Measurements from ENCODE around the gene SETD6. TPM values are rescaled to one million over a fixed set of nuclear protein-coding genes. Genes with fewer than 3 reads are reported as not detected.

SETD6 gene
- total and polyA plus RNA-seq, 2 donors from 2014 or later: 13.7 to 25.0 TPM

DNA sequence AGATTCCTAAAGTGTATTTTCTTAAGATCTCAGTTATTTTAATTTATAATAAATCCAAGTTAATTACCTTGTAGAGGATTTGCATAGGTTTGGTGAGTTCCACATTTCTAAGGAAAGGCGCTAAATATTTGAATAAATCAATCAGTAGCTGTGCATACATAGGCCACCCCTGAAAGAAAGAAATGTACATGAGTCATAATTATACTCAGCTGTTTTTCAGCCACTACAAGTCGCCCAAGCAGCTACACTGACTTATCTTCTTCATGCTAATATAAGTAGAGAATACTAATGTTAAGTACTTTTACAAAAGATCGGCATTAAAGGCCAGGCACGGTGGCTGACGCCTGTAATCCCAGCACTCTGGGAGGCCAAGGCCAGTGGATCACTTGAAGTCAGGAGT, 14.9 kb downstream of the SETD6 start:
- Histone ChIP-seq H3K4me3 (ENCODE audit: low read length in 3 of 3) (no peak overlapping the region), H3K27me3 (ENCODE audit: control insufficient read depth, insufficient read depth, low read length) (no peaks in the 10 kb centered on the region), H3K9ac (ENCODE audit: low read length in 3 of 3) (no peak overlapping the region), H3K27ac (ENCODE audit: low read depth in 2 of 2, low read length in 2 of 2) (no peak overlapping the region), H3K9me3 (ENCODE audit: control insufficient read depth in 2 of 3, insufficient read depth in 1 of 3, low read length in 3 of 3) (no peaks in the 10 kb centered on the region), H3K4me1 (ENCODE audit: control insufficient read depth in 2 of 3, insufficient read depth in 2 of 3, low read depth in 1 of 3, low read length in 3 of 3) (no peaks in the 10 kb centered on the region), H3K36me3 (ENCODE audit: control insufficient read depth in 2 of 3, insufficient read depth in 3 of 3, low read length in 3 of 3) (peaks cover 17 to 59% (median 56%) of the 10 kb centered on the region in 3 donors)
- intact Hi-C loops (cut with DNase I): no loop called here
- FAIRE-seq (no peak), DNase-seq (no peak)
- TF ChIP-seq, protein P1, sequence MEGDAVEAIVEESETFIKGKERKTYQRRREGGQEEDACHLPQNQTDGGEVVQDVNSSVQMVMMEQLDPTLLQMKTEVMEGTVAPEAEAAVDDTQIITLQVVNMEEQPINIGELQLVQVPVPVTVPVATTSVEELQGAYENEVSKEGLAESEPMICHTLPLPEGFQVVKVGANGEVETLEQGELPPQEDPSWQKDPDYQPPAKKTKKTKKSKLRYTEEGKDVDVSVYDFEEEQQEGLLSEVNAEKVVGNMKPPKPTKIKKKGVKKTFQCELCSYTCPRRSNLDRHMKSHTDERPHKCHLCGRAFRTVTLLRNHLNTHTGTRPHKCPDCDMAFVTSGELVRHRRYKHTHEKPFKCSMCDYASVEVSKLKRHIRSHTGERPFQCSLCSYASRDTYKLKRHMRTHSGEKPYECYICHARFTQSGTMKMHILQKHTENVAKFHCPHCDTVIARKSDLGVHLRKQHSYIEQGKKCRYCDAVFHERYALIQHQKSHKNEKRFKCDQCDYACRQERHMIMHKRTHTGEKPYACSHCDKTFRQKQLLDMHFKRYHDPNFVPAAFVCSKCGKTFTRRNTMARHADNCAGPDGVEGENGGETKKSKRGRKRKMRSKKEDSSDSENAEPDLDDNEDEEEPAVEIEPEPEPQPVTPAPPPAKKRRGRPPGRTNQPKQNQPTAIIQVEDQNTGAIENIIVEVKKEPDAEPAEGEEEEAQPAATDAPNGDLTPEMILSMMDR (IDR thresholded peaks at IDR 0.05; ENCODE audit: borderline replicate concordance, extremely low read depth, insufficient read depth): no peak

DNA sequence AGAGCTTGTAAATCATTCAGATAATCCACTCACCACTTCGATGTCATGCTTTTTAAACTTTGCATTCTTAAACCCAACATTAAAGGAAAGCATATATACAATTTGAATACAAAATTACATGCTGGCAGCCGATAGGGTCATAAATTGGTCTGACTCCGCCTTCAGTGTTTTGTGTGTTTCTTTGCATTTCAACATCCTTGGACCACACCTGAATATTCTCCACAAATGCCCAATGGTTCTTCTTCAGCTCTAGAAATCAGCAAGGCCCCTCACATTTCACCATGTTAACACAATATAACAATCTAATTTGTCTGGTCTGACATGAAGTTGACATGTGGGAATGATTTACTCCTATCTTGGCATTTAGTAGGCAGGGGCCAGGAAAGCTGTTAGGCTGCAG, 17.1 kb downstream of the SETD6 start:
- TF ChIP-seq, protein P1 (IDR thresholded peaks at IDR 0.05; ENCODE audit: borderline replicate concordance, extremely low read depth, insufficient read depth): no peak
- intact Hi-C loops (cut with DNase I): no loop called here
- FAIRE-seq: no peak

DNA sequence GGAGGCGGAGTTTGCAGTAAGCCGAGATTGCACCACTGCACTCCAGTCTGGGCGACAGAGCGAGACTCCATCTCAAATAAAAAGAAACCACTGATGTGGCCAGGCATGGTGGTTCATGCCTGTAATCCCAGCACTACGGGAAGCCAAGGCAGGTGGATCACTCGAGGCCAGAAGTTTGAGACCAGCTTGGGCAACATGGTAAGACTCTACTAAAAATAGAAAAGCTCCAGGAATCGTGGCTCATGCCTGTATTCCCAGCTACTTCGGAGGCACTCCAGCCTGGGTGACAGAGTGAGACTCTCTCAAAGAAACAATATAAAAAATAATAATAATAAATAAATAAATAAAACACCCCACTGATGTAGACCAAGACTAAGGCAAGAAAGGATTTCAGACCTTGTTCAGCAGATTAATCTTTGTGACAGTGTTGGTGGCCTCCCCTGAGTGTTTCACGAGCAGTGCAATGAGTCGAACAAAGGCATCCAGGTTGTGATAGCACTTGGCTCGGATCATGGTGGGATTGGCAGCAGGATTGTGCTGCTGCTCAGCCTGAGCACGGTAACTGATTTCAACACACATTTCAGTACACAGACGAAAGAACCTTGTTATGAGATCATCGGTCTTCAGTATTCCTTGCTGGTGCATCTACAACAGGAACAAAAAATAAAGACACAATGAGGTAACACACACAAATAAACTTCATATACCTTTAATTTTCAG, 18.6 kb downstream of the SETD6 start:
- H3K4me3 ChIP-seq (ENCODE audit: low read length in 3 of 3): no peak overlapping the region
- intact Hi-C loops (cut with DNase I): no loop called here
- no peaks in the 10 kb centered on the region for H3K27me3 ChIP-seq (ENCODE audit: control insufficient read depth, insufficient read depth, low read length)
- peaks cover 26 to 71% (median 68%) of the 10 kb centered on the region in 3 donors for H3K36me3 ChIP-seq (ENCODE audit: control insufficient read depth in 2 of 3, insufficient read depth in 3 of 3, low read length in 3 of 3)
- no peak overlapping the region for H3K9ac ChIP-seq (ENCODE audit: low read length in 3 of 3)
- TF ChIP-seq, protein P1 (IDR thresholded peaks at IDR 0.05; ENCODE audit: borderline replicate concordance, extremely low read depth, insufficient read depth): no peak
- H3K9me3 ChIP-seq (ENCODE audit: control insufficient read depth in 2 of 3, insufficient read depth in 1 of 3, low read length in 3 of 3): no peaks in the 10 kb centered on the region
- FAIRE-seq: no peak
- H3K27ac ChIP-seq (ENCODE audit: low read depth in 2 of 2, low read length in 2 of 2): no peak overlapping the region
- DNase-seq: no peak
- H3K4me1 ChIP-seq (ENCODE audit: control insufficient read depth in 2 of 3, insufficient read depth in 2 of 3, low read depth in 1 of 3, low read length in 3 of 3): no peaks in the 10 kb centered on the region

More for the DNA sequence above, 17.1 kb downstream of the SETD6 start:
- H3K27ac ChIP-seq (ENCODE audit: low read depth in 2 of 2, low read length in 2 of 2): no peak overlapping the region
- no peaks in the 10 kb centered on the region for H3K9me3 ChIP-seq (ENCODE audit: control insufficient read depth in 2 of 3, insufficient read depth in 1 of 3, low read length in 3 of 3)
- H3K4me3 ChIP-seq (ENCODE audit: low read length in 3 of 3): no peak overlapping the region
- no peaks in the 10 kb centered on the region for H3K4me1 ChIP-seq (ENCODE audit: control insufficient read depth in 2 of 3, insufficient read depth in 2 of 3, low read depth in 1 of 3, low read length in 3 of 3)
- H3K27me3 ChIP-seq (ENCODE audit: control insufficient read depth, insufficient read depth, low read length): no peaks in the 10 kb centered on the region
- no peak for DNase-seq
- H3K36me3 ChIP-seq (ENCODE audit: control insufficient read depth in 2 of 3, insufficient read depth in 3 of 3, low read length in 3 of 3): peaks cover 19 to 68% (median 63%) of the 10 kb centered on the region in 3 donors
- H3K9ac ChIP-seq (ENCODE audit: low read length in 3 of 3): no peak overlapping the region
